Measurements from ENCODE around the gene MIOS.

Gene MIOS

DNA sequence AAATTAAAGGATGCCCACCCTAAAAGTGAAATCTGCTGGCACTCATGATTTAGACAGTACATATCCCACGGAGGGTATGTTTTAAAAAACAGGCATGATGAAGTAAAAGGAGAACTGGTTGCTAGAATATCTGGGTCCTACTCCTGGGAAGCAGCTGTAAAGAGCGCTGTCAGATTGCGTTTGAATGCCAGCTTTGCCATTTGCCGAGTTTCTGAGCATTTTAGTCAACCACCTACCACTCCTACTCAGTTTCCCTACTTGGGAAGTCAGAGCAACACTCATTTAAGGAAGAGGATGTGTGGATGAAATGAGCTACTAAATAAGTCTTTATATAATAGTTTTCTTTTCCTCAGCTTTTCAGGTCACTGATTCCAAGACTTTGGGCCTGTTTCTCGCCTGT, 72.7 kb downstream of the MIOS start:
- H3K9ac ChIP-seq (ENCODE audit: low read depth, low read length): peak overlapping the region; percentile 55
- H3K27me3 ChIP-seq (ENCODE audit: control insufficient read depth, insufficient read depth, low read length): no peaks in the 10 kb centered on the region
- H3K4me3 ChIP-seq (ENCODE audit: low read depth, low read length): peak overlapping the region; percentile 88
- H3K4me1 ChIP-seq (ENCODE audit: control insufficient read depth, insufficient read depth, low read length): no peaks in the 10 kb centered on the region
- H3K36me3 ChIP-seq (ENCODE audit: control insufficient read depth, insufficient read depth, low read length): no peaks in the 10 kb centered on the region
- no peaks in the 10 kb centered on the region for H3K9me3 ChIP-seq (ENCODE audit: control insufficient read depth, insufficient read depth, low read length)

DNA sequence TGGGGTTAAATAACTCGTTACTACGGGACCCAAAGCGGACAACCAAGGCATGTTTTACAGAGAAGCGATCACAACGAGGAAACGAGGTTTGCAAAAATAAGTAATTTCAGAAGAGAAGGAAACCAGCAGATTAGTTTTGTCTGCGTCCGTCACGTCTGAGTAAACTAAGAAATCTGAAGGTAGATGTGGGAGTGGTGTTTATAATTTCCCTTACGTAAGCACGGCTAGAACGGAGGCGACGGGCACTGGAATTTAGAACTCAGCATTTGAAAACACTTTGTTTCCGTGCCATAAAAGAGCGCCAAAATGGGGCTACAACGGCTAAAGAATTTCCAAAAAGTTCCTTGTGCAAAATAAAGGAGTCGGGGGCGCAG, 73.2 kb downstream of the MIOS start:
- H3K4me3 ChIP-seq (ENCODE audit: low read depth, low read length): peak overlapping the region; percentile 88
- no peaks in the 10 kb centered on the region for H3K36me3 ChIP-seq (ENCODE audit: control insufficient read depth, insufficient read depth, low read length)
- no peaks in the 10 kb centered on the region for H3K9me3 ChIP-seq (ENCODE audit: control insufficient read depth, insufficient read depth, low read length)
- peak overlapping the region; percentile 55 for H3K9ac ChIP-seq (ENCODE audit: low read depth, low read length)
- no peaks in the 10 kb centered on the region for H3K4me1 ChIP-seq (ENCODE audit: control insufficient read depth, insufficient read depth, low read length)
- no peaks in the 10 kb centered on the region for H3K27me3 ChIP-seq (ENCODE audit: control insufficient read depth, insufficient read depth, low read length)

DNA sequence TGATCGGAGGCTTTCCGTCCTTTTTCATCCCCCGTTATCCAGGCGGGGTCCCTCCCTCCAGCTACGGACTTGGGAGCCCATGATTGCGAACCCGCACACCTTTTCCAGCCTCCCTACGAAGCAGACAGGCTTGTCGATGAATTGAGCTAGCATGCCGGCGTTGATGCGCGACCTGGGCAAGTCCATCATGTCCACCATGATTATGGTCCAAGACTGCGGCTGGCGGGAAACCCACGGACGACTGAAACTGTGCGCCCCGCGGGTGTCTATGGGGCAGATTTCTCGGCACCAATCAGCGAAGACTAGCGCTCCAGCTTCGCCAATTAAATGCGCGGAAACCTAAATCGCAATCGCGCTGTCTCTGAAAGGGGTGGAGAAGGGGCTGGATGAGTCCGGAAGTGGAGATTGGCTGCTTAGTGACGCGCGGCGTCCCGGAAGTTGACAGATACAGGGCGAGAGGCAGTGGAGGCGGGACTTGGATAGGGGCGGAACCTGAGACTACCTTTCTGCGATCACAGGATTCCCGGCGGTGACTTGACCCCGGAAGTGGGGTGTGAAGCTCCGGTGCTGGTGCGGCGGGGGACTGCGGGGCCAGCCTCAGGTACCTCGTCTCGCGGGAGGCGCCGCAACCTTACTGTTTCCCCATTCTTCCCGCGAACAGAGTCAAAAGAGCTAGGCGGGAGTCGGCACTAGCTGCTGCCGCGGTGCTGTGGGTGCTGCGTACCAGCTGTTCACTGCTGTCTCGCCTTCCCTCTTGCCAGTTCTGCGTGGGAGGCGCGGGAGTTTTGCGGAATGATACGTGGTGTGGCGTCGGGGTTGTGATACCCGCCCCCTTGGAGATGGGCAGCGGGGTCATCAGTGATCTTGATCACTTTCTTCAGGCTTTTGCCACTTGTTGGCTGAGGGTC, 73.8 kb downstream of the MIOS start, which contains the start of gene UMAD1:
Gene UMAD1, plus strand, starts transcription at position 532 of the 908 bp plus-strand sequence. CDS start 32,620 bp downstream, outside the sequence.
- no peaks in the 10 kb centered on the region for H3K9me3 ChIP-seq (ENCODE audit: control insufficient read depth, insufficient read depth, low read length)
- no peaks in the 10 kb centered on the region for H3K27me3 ChIP-seq (ENCODE audit: control insufficient read depth, insufficient read depth, low read length)
- H3K4me3 ChIP-seq (ENCODE audit: low read depth, low read length): peak within 1 kb of the TSS; percentile 95
- peak within 1 kb of the TSS; percentile 74 for H3K9ac ChIP-seq (ENCODE audit: low read depth, low read length)
- no peaks in the 10 kb centered on the region for H3K4me1 ChIP-seq (ENCODE audit: control insufficient read depth, insufficient read depth, low read length)
- H3K36me3 ChIP-seq (ENCODE audit: control insufficient read depth, insufficient read depth, low read length): no peaks in the 10 kb centered on the region

DNA sequence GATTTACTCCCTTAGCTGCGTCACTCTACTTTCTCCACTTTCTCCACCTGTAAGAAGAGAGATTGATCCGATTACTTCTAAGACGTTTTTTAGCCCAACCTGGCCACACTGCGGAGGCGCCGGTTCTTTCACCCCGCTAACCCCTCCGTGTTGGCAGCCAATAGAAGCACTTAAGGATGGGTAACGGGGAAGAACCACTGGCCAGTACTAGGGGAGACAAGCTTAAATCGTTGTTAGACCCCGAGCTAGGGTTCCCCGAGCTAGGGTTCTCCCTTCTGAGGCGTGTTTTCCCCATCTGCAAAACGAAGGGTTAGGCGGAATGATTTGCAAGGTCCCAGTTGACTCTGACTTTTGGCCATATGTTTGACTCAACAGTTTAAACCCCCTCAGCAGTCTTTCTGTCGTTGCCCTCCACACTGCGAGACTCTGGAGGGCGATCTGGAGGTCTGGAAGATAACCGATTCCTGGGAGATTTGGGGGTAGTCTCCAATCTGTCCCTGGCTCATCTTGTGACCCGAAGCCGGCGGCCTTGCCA, 74.5 kb downstream of the MIOS start:
- H3K4me1 ChIP-seq (ENCODE audit: control insufficient read depth, insufficient read depth, low read length): no peaks in the 10 kb centered on the region
- no peaks in the 10 kb centered on the region for H3K27me3 ChIP-seq (ENCODE audit: control insufficient read depth, insufficient read depth, low read length)
- peak overlapping the region; percentile 74 for H3K9ac ChIP-seq (ENCODE audit: low read depth, low read length)
- no peaks in the 10 kb centered on the region for H3K9me3 ChIP-seq (ENCODE audit: control insufficient read depth, insufficient read depth, low read length)
- H3K4me3 ChIP-seq (ENCODE audit: low read depth, low read length): peak overlapping the region; percentile 95
- H3K36me3 ChIP-seq (ENCODE audit: control insufficient read depth, insufficient read depth, low read length): no peaks in the 10 kb centered on the region

DNA sequence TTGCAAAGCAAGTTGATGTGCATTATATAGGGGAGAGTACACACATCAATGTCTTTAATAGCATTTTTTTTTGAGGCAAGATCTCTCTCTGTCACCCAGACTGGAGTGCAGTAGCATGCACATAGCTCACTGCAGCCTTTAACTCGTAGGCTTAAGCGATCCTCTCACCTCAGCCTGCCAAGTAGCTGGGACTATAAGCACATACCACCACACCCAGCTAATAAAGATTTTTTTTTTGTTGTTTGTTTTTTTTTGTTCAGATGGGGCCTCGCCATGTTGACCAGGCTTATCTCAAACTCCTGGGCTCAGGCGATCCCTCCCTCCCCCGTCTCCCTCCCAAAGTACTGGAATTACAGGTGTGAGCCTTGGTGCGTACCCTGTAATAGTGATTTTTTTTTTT, 75.4 kb downstream of the MIOS start:
- Histone ChIP-seq H3K36me3 (ENCODE audit: control insufficient read depth, insufficient read depth, low read length) (no peaks in the 10 kb centered on the region), H3K9me3 (ENCODE audit: control insufficient read depth, insufficient read depth, low read length) (no peaks in the 10 kb centered on the region), H3K4me3 (ENCODE audit: low read depth, low read length) (peak overlapping the region; percentile 95), H3K9ac (ENCODE audit: low read depth, low read length) (no peak overlapping the region), H3K27me3 (ENCODE audit: control insufficient read depth, insufficient read depth, low read length) (no peaks in the 10 kb centered on the region), H3K4me1 (ENCODE audit: control insufficient read depth, insufficient read depth, low read length) (no peaks in the 10 kb centered on the region)

DNA sequence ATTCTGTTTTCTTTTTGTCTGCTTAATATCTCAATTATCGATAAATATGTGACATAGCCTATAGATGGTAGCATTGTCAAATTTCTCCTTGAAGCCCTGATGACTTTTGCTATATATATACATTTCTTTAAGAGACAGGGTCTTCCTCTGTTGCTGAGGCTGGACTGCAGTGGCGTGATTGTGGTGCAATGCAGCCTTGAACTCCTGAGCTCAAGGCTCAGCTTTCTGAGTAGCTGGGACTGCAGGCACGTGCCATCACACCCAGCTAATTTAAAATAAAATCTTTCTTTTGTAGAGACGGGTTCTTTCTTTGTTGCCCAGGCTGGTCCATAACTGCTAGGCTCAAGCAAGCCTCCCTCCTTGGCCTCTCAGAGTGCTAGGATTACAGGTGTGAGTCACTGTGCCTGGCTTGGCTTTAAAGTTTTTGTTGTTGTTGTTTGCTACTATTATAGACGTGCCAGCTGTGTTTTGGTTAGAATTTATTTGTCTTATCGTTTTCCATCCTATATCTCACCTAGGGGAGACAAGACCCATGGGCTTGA, 80.9 kb downstream of the MIOS start:
- H3K4me1 ChIP-seq (ENCODE audit: control insufficient read depth, insufficient read depth, low read length): no peaks in the 10 kb centered on the region
- H3K9ac ChIP-seq (ENCODE audit: low read depth, low read length): no peak overlapping the region
- no peaks in the 10 kb centered on the region for H3K27me3 ChIP-seq (ENCODE audit: control insufficient read depth, insufficient read depth, low read length)
- no peaks in the 10 kb centered on the region for H3K36me3 ChIP-seq (ENCODE audit: control insufficient read depth, insufficient read depth, low read length)
- no peak overlapping the region for H3K4me3 ChIP-seq (ENCODE audit: low read depth, low read length)
- H3K9me3 ChIP-seq (ENCODE audit: control insufficient read depth, insufficient read depth, low read length): no peaks in the 10 kb centered on the region

DNA sequence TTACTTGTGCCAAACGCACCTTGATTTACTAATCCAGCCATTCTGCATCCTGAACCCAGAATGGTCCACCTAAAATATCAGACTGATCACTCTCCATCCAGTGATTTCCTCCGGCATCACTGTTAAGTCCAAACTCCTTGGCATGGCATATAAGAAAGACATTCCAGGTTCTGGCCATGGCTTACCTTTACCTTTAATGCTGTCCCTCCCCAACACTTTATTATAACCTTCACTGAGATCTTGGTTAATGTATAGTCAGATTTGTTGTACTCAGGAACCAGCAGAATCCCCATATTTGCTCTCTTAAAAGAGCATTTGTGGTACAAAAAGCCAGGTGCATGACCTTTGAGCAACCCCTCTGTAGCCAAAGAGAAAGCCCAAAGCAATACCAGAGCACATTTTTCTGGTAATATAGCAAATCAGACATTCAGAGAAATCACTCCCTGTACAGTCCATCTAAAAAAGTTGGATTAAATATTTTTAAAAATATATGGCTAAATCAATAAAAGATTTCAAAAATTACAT, 84.1 kb downstream of the MIOS start:
- Histone ChIP-seq H3K36me3 (ENCODE audit: control insufficient read depth, insufficient read depth, low read length) (no peaks in the 10 kb centered on the region), H3K4me3 (ENCODE audit: low read depth, low read length) (no peak overlapping the region), H3K27me3 (ENCODE audit: control insufficient read depth, insufficient read depth, low read length) (no peaks in the 10 kb centered on the region), H3K9ac (ENCODE audit: low read depth, low read length) (no peak overlapping the region), H3K9me3 (ENCODE audit: control insufficient read depth, insufficient read depth, low read length) (no peaks in the 10 kb centered on the region), H3K4me1 (ENCODE audit: control insufficient read depth, insufficient read depth, low read length) (no peaks in the 10 kb centered on the region)

DNA sequence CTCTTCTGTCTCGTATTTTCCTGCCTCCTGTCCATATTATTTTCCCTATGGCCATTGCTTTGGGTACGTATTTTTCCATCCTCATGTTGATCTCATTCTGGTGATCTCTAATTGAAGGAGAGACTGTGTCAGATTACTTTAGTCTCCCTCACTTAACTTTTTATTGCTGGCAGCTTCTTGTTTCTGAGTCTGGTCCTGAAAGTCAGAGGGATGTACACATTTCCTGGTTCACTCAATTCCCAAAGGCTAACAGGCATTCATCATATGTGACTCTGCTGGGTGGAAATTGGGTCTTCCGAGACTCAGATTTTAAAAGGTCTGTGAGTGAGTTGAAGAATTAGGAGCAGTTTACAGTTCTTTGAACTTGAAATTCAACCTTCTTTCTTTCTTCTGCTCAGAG, 84.8 kb downstream of the MIOS start:
- no peaks in the 10 kb centered on the region for H3K27me3 ChIP-seq (ENCODE audit: control insufficient read depth, insufficient read depth, low read length)
- H3K36me3 ChIP-seq (ENCODE audit: control insufficient read depth, insufficient read depth, low read length): no peaks in the 10 kb centered on the region
- H3K4me1 ChIP-seq (ENCODE audit: control insufficient read depth, insufficient read depth, low read length): no peaks in the 10 kb centered on the region
- H3K4me3 ChIP-seq (ENCODE audit: low read depth, low read length): no peak overlapping the region
- peak overlapping the region; percentile 17 for H3K9ac ChIP-seq (ENCODE audit: low read depth, low read length)
- H3K9me3 ChIP-seq (ENCODE audit: control insufficient read depth, insufficient read depth, low read length): no peaks in the 10 kb centered on the region

DNA sequence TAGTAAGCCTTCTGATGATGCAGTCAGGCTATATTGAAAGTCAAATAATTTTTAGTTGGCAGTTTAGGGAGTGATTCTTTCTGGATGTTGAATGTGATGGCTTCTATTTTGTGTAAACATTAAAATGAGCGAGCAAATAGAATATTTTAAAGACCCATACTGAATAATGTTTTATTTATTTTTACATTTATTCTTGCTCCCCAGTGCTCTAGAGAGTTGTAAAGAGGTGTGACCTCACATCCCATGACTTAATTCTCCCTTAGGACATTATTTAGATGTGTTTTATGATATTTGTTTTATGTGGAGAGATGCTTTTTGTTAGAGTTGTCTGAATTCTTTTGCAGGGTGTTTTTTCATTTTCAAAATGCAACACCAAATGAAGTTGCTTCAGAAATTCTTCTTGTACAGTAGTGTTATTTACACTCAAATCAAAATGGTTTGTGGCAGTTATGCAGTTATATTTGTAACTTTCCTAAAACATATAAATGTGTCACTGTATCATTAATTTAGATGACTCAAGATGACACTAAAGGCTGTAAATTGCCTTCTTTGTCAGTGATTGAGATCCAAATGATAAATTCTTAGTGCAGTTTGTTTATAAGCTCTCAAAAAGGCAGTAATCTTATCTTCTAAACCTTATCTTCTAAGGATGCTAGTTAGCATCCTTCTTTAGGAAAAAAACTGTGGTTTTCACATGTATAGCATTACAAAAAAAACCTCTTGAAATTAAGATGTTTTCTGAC, 86.3 kb downstream of the MIOS start:
- no peaks in the 10 kb centered on the region for H3K36me3 ChIP-seq (ENCODE audit: control insufficient read depth, insufficient read depth, low read length)

DNA sequence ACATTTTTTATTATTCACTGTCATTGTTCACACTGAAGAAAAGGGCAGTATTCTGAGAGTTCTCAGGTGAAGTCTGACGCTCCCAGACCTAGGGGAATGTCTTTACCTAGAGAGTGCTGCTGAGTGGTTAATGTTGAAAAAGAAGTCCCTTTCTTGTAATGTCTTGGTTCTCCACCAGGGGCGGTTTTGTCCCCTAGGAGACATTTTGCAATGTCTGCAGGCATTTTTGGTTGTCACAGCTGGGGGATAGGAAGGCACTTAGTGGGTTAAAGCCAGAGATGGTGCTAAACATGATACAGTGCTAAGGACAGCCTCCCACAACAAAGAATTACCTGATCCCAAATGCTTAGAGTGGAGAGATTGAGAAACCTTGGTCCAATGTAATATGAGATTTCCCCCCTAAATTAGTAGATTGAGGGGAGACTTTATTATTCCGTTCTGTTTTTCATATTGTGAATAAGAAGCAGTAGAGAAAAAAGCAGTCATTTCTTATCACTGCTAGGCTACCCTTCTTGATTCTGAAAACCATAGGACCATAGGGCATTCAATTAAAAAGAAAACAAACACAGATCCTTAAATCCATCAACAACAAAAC, 87.0 kb downstream of the MIOS start:
- H3K4me3 ChIP-seq (ENCODE audit: low read depth, low read length): no peak overlapping the region
- H3K9me3 ChIP-seq (ENCODE audit: control insufficient read depth, insufficient read depth, low read length): no peaks in the 10 kb centered on the region
- no peaks in the 10 kb centered on the region for H3K36me3 ChIP-seq (ENCODE audit: control insufficient read depth, insufficient read depth, low read length)
- no peak overlapping the region for H3K9ac ChIP-seq (ENCODE audit: low read depth, low read length)
- no peaks in the 10 kb centered on the region for H3K4me1 ChIP-seq (ENCODE audit: control insufficient read depth, insufficient read depth, low read length)
- no peaks in the 10 kb centered on the region for H3K27me3 ChIP-seq (ENCODE audit: control insufficient read depth, insufficient read depth, low read length)

More for the DNA sequence above, 86.3 kb downstream of the MIOS start:
- Histone ChIP-seq H3K27me3 (ENCODE audit: control insufficient read depth, insufficient read depth, low read length) (no peaks in the 10 kb centered on the region), H3K9me3 (ENCODE audit: control insufficient read depth, insufficient read depth, low read length) (no peaks in the 10 kb centered on the region), H3K4me1 (ENCODE audit: control insufficient read depth, insufficient read depth, low read length) (no peaks in the 10 kb centered on the region), H3K4me3 (ENCODE audit: low read depth, low read length) (no peak overlapping the region), H3K9ac (ENCODE audit: low read depth, low read length) (no peak overlapping the region)

All from iPS-15b (cell line).